Measurements from ENCODE around the gene KCNH5.

Gene KCNH5, protein sequence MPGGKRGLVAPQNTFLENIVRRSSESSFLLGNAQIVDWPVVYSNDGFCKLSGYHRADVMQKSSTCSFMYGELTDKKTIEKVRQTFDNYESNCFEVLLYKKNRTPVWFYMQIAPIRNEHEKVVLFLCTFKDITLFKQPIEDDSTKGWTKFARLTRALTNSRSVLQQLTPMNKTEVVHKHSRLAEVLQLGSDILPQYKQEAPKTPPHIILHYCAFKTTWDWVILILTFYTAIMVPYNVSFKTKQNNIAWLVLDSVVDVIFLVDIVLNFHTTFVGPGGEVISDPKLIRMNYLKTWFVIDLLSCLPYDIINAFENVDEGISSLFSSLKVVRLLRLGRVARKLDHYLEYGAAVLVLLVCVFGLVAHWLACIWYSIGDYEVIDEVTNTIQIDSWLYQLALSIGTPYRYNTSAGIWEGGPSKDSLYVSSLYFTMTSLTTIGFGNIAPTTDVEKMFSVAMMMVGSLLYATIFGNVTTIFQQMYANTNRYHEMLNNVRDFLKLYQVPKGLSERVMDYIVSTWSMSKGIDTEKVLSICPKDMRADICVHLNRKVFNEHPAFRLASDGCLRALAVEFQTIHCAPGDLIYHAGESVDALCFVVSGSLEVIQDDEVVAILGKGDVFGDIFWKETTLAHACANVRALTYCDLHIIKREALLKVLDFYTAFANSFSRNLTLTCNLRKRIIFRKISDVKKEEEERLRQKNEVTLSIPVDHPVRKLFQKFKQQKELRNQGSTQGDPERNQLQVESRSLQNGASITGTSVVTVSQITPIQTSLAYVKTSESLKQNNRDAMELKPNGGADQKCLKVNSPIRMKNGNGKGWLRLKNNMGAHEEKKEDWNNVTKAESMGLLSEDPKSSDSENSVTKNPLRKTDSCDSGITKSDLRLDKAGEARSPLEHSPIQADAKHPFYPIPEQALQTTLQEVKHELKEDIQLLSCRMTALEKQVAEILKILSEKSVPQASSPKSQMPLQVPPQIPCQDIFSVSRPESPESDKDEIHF

DNA sequence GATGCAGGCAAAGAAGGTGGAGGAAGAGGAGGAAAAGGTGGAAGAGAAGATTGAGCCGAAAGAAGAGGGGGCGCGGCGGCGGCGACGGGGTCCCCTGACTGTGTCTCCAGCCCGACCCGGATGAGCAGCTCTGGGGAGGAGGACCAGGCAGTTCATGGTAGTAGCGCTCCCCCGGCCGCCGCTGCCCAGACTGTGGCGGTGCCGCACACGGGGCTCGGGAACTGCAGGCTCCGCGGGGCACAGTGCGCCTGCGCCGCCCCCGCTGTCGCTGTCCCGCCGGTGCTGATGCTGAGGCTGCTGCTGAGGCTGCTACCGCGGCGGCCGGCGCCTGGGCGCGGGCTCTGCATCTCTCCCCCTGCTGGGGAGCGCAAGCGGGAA lies at the start of gene KCNH5:
TSS of gene KCNH5 (minus strand) at position 225 of the 378 bp plus-strand sequence. CDS start 272 bp downstream, outside the sequence.
- peak; percentile 64 to 83 for DNase-seq

DNA sequence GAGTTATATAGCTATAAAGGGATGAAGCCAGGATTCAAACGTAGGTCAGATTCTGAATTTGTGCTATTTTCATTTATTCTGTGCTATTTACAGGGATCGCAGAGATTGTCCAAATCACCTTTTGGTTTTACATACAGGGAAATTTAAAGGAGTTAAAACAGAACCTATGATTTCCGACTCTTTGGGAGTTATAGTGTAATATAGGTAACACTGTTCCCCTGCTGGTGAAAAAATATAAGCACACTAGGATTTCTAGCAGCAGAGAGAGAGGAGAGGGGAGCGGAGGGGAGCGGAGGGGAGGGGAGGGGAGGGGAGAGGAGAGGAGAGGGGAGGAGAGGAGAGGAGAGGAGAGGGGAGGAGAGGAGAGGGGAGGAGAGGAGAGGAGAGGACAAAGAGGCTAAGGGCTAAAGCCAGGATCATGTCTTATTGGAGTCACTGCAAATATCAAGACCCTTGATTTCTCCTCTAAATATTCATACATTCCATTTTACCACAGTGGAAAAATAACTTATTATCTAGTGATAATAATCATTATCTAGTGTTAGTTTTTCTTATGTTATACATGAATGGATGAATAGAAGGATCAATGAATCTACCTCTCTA lies 46.2 kb upstream of the KCNH5 start:
- DNase-seq, result no peak

DNA sequence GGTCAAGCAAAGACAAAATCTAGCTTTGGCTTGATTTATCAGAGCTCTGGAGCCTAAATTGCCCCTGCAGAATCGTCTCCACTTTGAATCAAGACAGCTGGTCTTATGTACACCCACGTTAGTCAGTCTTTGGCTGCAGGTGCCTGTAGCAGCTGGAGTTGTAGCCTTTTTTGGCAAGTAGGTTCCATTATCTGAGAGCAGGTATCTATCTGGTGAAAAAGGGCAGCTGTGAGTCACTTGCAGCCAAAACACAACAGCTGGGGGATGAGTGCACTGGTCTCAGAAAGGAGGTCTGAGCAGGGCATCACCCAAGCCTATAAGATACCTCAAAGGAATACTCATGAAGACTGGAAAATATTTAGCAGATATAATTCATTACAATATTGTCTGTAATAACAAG lies 43.6 kb upstream of the KCNH5 start:
- DNase-seq, result peak; percentile 59 to 85

DNA sequence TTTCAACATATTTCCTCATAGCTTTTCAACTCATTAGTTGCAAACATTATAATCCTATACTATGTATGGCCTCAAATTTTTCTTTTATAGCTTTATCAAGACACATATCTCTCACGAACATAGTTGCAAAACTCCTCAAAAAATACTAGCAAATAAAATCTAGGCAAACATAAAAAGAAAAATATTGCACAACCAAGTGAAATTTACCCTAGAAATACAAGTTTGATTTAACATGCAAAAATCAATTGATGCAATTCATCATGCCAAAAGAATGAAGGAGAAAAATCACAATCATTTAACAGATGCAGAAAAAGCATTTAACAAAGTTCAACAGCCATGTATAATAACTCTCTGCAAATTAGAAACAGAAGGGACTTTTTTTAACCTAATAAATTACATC lies 33.3 kb upstream of the KCNH5 start:
- DNase-seq, result no peak

DNA sequence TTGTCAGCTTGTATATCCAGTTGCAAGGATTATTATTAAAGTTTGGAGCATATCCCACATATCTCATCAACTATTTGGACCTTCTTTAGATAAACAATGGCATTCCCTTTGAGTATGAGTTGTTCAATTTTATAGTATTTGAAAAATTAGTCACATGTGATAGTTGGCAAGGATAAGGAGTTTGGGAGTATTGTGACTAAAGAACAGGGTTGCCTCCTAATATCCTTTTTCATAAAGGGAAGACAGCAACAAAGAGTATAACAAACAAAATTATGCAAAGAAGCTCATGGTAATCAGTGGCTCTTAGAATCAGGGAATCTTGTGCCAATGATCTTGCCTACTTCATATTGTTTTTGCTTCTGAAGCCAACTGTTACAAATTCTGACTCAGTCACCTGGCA lies 31.2 kb upstream of the KCNH5 start:
- DNase-seq, result no peak

DNA sequence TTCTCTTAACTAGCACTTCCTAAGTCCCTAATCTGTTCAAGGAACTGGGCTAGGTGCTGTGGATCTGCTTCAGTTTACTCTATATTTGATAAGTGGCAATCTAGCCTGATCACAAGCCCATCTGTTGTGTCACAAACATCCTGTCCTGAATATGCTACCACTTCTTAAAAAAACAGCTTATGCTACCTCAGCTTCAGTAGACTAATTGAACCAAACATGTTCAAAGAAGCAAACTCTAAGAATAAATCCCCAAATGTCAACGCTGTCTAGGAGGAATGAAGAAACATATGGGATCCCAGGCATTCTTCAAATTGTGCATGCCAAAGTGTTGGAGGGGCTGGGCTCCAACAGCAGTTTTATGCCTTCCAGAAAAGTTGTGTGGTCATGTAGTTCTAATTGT lies 10.4 kb upstream of the KCNH5 start:
- DNase-seq, result no peak

DNA sequence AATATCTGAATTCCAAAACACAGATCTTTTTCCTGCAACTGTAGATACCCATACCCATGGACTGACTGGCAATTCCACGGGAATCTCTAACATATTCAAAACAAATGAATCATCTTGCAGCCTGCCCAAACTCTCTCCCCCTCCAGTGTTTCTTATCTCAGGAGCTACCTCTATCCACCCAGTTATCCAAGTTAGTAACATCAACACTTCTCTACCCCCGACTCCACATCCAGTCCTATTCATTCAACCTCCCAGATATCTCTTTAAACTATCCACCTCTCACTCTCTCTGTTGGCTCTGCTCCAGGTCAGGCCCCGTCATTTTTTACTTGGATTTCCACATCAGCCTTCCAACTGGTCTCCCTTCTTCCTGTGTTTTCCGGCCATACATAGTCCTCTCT lies 6.7 kb upstream of the KCNH5 start:
- no peak for DNase-seq

DNA sequence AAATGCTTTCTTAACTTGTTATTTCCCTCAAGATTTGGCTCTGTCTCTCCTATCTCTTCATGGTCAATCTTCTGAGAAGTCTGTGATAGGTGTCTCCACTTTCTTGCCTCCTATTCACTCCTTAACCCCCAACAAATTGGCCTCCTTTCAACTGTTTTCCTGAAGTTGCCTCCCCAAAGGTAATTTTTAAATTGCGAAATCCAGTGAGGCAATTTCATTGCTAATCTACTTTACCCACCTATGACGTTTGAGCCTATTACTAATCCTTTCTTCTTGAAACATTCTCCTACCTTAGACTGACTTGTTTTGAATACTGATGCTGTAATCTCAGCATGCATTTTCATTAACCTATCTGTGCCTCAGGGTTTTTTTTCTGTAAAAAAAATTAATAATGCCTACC lies 6.0 kb upstream of the KCNH5 start:
- no peak for DNase-seq

DNA sequence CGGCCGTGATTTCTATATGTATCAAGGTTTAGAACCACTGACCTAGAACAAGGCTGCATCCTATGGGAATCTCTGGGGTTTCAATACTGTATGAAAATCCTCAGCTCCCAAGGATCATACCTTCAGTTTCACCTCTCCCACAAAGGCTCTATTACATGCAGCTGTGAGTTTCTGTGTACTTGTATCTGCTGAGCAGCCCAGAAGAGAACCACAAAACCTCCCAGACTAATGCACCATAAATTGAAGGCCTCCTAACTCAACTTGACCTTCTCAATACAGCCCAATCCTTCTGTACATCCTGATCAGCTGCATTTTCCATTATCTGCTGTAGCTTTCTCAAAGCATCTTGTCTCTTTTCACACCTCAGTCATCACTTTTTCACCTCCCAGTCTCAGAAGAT lies 5.4 kb upstream of the KCNH5 start:
- no peak for DNase-seq

DNA sequence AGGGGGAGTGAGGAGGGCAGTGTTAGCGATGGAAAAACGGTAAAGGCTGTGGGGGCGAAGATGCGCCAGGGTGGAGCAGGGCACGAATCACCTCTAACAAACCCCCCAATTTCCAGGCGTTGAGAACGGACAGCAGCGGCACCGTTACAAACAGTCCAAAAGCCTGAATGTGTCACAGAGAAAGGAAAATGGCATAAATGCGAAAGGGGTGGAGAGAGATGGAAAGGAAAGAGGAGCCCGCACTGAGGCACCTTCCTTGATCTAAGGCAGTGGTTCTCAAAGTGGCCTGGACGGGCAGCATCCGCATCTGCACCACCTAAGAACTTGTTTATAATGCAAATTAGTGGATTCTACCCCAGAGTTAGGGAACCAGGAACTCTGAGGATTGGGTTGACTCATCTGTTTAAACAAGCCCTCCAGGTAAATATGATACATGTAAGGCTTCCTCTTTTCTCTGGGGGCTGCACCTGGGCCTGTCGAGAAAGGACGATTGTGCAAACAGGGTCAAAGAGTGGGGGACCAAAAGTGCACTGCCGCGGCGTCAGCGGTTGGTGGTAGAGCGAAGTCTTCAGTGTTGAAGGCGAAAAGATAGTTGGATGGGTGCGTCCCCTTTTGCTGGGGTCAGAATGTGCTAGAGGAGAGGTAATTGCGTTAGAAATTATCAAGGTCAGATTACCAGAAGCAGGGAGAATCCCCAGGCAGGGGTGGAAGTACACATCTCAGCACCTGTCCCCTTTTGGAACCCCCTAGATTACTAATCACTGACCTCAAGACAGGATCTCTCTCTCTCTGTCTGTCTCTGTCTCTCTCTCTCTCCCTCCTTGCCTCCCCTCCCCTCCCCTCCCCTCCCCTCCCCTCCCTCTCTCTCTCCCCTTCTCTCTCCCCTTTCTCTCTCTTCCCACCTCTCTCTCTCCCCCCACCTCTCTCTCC lies 1.3 kb upstream of the KCNH5 start:
- peak; percentile 27 to 64 for DNase-seq

DNA sequence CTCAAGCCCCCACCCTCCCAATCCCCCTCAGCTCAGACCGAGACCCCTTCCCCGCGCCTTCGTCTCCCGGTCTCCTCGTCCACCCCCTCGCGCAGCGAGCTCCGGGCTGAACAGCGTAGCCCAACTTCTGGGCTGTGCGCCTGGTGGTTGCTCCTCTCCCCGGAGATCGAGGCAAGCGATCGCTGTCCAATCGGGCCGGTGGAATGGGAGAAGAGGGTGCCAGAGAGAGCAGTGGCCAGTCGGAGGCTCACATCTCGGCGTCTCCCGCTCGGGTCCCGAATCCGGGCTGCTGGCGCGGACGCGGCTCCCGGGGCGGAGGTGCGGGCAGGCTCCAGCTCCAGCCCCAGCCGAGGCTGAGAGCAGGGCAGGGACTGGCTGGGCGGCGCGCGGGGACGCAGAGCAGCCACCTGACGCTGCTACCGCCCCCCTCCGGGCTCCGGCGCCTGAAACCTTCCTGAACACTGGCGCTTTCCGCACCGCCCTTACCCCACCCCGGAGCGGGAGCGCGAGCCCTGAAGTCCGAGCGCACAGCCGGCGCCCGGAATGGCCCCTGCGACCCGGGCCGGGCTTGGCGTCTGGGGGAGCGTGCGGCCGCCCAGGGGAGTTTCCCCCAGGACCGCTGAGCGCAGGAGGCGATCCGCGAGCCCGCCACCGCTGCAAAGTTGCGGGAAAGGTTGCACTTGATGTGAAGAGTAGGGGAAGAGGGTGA lies 508 bp upstream of the KCNH5 start:
- DNase-seq, result peak; percentile 79 to 89

DNA sequence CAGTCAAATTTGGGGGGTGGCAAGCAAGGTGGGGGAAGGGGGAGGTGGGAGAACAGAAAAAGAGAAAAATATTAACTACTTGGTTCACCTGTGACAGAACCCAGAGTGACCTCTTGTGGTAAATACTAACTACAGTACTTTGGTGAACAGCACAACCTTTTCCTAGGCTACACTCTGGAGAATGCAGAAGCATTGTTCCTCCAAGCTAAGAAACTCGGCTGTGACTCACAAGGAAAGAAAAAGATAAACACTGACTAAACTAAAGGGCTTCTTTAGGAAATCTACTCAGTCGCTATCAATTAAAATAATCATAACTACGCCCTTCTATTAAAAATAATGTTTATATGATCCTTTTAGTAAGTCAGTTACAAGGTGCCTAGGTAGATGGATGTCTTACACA lies 5.4 kb downstream of the KCNH5 start:
- peak; percentile 36 to 60 for DNase-seq

DNA sequence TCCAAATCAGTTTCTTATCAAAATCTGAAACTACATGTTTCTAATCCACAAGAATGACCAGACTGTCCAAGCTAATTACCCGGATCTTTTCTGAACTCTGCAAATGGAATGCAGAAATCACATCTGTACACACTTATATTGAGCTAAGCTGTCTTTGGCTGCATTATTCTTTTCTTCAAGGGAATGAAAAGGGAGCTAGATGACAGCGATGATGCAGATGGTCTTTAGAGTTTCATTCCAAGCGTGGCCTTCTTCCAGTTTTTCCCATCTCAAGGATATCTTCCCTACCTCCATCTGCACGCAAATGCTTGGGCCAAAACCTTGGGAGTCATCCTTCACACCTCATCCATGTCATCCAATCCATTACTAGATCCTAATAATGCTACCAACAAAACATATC lies 12.6 kb downstream of the KCNH5 start:
- no peak for DNase-seq

DNA sequence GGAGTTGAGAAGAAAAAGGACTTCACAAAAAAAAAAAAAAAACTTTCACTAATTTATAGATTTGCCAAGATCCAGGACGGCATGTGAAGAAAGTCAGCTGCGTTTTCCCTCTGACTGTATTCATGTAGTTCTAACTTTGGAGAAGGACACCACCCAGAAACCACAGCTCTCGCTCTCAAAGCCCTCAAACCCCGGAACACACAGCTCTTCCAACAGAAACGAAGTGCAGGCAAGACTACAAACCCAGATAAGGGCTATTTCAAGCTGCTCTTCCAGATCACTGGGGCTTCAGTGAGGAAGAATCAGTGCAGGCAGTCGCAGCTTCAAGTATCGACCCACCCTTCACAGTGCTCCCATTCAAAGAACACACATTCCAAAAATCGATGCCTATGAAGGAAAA lies 13.2 kb downstream of the KCNH5 start:
- DNase-seq, result no peak

DNA sequence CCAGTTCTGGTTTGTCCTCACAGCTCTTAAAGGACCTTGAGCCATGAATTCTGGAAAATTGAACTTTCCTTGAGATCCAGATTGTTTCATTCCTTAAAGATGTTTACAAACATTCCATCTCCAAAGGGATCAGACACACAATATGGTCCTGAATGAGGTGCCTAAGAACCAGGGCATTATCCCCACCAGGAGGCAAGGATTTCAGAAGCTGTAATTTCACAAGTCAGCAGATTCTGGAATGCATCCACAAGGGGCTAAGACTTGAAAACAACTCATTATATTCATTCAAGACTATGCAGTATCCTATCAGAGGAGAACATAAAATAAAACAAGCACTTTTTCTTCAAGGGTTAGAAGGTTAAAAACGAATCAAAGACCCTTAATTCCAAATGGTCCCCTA lies 15.1 kb downstream of the KCNH5 start:
- no peak for DNase-seq

DNA sequence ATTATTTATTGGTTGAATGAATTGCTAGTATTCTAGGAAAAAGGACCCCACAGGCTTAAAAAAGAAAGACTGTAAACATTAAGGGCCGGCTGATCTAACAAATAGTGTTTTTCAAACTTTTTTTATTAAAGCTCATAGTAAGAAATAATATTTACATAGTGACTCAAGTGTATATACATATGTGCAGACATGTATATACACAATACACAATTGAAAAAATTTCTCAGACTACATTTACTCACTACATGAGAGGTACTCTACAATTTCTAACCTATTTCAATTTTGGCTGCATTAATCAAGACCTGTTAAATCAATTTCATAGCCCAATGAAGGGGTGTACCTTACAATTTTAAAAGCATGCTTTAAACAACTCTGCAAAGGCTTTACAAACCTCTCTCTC lies 17.5 kb downstream of the KCNH5 start:
- no peak for DNase-seq

DNA sequence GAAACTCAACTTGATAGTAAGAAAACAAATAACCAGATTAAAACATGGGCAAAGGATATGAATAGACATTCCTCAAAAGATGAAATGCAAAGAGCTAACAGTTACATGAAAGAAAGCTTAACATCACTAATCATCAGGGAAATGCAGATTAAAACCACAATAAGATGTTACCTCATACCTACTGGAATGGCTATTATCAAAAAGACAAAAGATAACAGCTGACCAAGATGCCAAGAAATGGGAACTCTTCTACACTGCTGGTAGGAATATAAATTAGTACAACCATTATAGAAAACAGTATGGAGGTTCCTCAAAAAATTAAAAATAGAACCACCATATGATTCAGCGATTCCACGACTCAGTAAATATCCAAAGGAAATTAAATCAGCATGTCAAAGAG lies 18.8 kb downstream of the KCNH5 start:
- DNase-seq, result no peak

DNA sequence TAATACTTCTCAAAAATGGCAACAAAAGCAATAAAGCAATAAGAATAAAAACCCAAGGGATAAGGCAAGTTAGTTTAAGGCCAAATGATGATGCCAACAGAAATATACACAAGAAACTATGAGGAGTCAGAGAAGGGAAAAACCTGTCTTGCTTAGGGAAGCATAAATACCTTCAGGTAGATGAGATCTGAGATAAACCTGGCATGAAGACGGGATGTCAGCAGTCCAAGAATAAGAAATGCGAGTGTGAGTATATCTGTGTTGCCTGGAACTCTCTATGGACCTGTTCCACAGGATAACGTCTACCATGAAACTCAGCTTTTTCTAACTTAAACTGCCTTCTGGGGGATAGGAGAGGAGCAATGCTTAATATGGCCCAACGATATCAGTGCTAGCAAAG lies 30.6 kb downstream of the KCNH5 start:
- no peak for DNase-seq

DNA sequence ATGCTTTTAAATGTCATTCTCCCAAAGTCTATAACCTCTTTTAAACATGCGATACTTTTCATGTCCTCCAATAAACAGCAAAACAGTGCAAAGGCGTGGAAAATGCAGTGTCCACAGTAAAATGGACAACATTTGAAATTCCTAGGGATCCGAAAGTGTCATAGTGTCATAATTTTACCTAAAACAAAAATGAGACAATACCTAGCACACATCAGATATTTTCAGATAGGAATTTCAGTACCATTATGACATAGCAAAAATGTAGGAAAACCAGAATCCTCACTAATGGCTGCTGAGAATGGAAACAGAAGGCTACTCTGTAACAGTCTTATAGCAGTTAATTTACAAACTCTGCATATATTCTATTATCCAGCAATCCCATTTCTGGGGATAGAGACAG lies 33.1 kb downstream of the KCNH5 start:
- DNase-seq, result no peak

DNA sequence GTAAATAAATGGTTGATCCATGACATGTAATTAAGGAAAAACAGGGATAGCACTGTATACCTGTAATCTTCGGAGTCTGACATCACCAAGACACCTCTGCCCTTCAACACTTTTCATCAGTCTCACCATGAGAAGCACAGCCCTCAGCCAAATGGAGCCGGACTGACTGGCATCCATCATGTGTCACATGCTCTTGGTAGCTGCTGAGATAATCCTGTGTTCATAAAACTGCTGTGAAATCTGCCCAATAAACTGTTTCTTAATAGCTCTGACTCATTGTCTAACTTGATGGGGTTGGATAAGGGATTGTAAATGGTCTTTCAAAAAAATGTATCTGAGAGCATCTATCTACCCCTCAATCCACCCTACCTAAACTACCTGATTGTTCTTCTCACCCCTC lies 33.6 kb downstream of the KCNH5 start:
- no peak for DNase-seq

DNA sequence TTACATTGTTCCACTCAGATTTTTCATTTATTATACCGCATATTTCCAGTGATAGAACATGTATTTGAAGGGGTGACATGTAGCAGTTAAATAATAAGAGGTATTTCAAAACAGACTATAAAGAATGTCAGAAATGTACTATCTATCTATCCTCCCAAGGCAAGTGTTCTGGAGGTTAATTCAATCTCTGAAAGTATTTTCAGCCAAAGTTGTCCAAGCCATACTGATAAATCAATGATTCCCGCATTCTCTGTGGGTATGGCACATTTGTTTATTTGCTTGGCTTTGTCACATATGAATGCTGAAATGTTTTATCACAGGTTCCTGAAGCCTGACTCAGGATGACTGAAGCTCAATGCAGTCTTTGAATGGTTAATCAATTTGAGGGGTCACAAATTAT lies 35.8 kb downstream of the KCNH5 start:
- DNase-seq, result no peak

DNA sequence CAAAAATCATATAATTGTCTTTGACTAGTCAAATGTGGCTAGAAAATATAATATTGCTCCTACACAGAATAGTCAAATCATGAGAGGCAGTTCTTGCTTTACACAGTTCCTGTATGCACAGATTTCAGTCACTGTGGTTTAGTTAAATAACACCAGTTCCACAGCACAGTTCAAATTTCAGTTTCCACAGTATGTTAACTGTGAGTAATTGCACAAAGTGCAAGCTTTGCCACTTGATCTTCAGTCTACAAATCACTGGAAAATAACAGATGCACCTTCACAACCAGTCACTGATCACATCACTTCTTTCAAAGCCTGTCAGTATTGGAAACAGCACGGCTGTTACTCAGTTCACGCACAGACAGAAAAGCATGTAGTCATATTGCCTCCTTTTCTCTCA lies 38.7 kb downstream of the KCNH5 start:
- peak in 1 of 2 experiments; percentile 30 for DNase-seq
